SK-N-SH (cell line): ENCODE data around the gene SRF. TPM values are rescaled to one million over a fixed set of nuclear protein-coding genes. Genes with fewer than 3 reads are reported as not detected.

Experiments used
- CTCF ChIA-PET: fragments of 300-600, 350-600 bp; formaldehyde crosslinking; extraction: SDS; loops from one replicate; lab custom pipeline; 2021; lab: Yijun Ruan, JAX
- POLR2A ChIA-PET: fragments of 350-600 bp; sonication (Branson Sonifier 250); formaldehyde crosslinking; extraction: SDS; loops from one replicate; lab custom pipeline; 2020; ENCODE audit warnings: antibody characterized with exemption, inconsistent platforms; lab: Yijun Ruan, JAX
- DNase-seq: peaks from one replicate; pipeline ENCODE4 v3.0.0; 2012
- H2AFZ ChIP-seq: fragments of 200-600 bp; sonication (generic); 2 replicates; pipeline ENCODE4 v1.8.1; 2016; ENCODE audit warnings: antibody characterized with exemption, mild to moderate bottlenecking, low read depth
- H3F3A ChIP-seq: fragments of 200-600 bp; sonication (generic); replicated peaks from 2 replicates; pipeline ENCODE3; 2016; ENCODE audit warnings: antibody characterized with exemption, mild to moderate bottlenecking; ENCODE audit not compliant: insufficient read depth
- H3K27ac ChIP-seq, 2 experiments: fragments of 200-500 bp in 1 of 2; fragments of 200-600 bp in 1 of 2; sonication (Bioruptor generic) in 1 of 2; sonication (generic), shearing (Covaris generic) in 1 of 2; 2 replicates each; pipeline versions ENCODE4 v1.5.1 to v1.6.1; 2014 to 2016; ENCODE audit warnings: low read depth in 2 of 2, inconsistent platforms in 1 of 2, low read length in 1 of 2, mild to moderate bottlenecking in 1 of 2, mixed read lengths in 1 of 2
- H3K27me3 ChIP-seq: fragments of 200-600 bp; sonication (generic), shearing (Covaris generic); 2 replicates; pipeline ENCODE4 v1.6.1; 2016; ENCODE audit warnings: mixed run types; ENCODE audit not compliant: insufficient read depth
- H3K36me3 ChIP-seq, 2 experiments: fragments of 200-500 bp in 1 of 2; fragments of 200-600 bp in 1 of 2; sonication (Bioruptor generic) in 1 of 2; sonication (generic) in 1 of 2; replicated peaks in 1 of 2; 2 replicates each; pipeline versions ENCODE3 to v1.5.1; 2014 to 2016; ENCODE audit warnings: low read length in 1 of 2, mild to moderate bottlenecking in 1 of 2; ENCODE audit not compliant: insufficient read depth in 2 of 2, control insufficient read depth in 1 of 2
- H3K4me1 ChIP-seq, 2 experiments: fragments of 200-500 bp in 1 of 2; fragments of 200-600 bp in 1 of 2; sonication (Bioruptor generic) in 1 of 2; sonication (generic), shearing (Covaris generic) in 1 of 2; 2 replicates each; pipeline versions ENCODE4 v1.5.1 to v1.6.1; 2014 to 2016; ENCODE audit warnings: low read depth in 1 of 2, low read length in 1 of 2, mixed run types in 1 of 2; ENCODE audit not compliant: insufficient read depth in 2 of 2, control insufficient read depth in 1 of 2
- H3K4me2 ChIP-seq: fragments of 200-600 bp; sonication (generic), shearing (Covaris generic); 2 replicates; pipeline ENCODE4 v1.6.1; 2017; ENCODE audit warnings: mixed run types
- H3K4me3 ChIP-seq, 2 experiments: fragments of 200-500 bp in 1 of 2; fragments of 200-600 bp in 1 of 2; sonication (Bioruptor generic) in 1 of 2; sonication (generic), shearing (Covaris generic) in 1 of 2; 2 replicates each; pipeline versions ENCODE4 v1.5.1 to v1.8.1; 2014 to 2016; ENCODE audit warnings: low read depth in 2 of 2, inconsistent platforms in 1 of 2, low read length in 1 of 2, mild to moderate bottlenecking in 1 of 2, mixed read lengths in 1 of 2, moderate library complexity in 1 of 2
- H3K79me2 ChIP-seq: fragments of 200-600 bp; sonication (generic); 2 replicates; pipeline ENCODE4 v1.8.1; 2017; ENCODE audit warnings: mild to moderate bottlenecking; ENCODE audit not compliant: insufficient read depth
- H3K9ac ChIP-seq: fragments of 200-600 bp; sonication (generic); 2 replicates; pipeline ENCODE4 v1.6.1; 2017; ENCODE audit warnings: mixed run types
- H3K9me2 ChIP-seq: fragments of 200-600 bp; sonication (generic); 2 replicates; pipeline ENCODE4 v1.6.1; 2017; ENCODE audit warnings: mixed run types
- H3K9me3 ChIP-seq: fragments of 200-600 bp; sonication (generic); 2 replicates; pipeline ENCODE4 v1.6.1; 2017; ENCODE audit warnings: mixed run types, mild to moderate bottlenecking, moderate library complexity
- H4K20me1 ChIP-seq: fragments of 200-600 bp; sonication (generic); 2 replicates; pipeline ENCODE4 v1.6.1; 2017; ENCODE audit warnings: mild to moderate bottlenecking, mixed run types; ENCODE audit not compliant: insufficient read depth
- EP300 ChIP-seq, 2 experiments: IDR thresholded peaks; 2 replicates each; pipeline versions ENCODE4 v1.4.0 to v1.6.1; 2012; ENCODE audit warnings: borderline replicate concordance in 1 of 2, low read depth in 1 of 2, low read length in 1 of 2
- EZH2phosphoT487 ChIP-seq: fragments of 200-600 bp; sonication (generic); IDR thresholded peaks from 2 replicates; pipeline ENCODE4 v1.6.1; 2017; ENCODE audit warnings: low read depth, mixed run types, mild to moderate bottlenecking, antibody characterized with exemption, moderate library complexity, borderline replicate concordance
- FOSL2 ChIP-seq: IDR thresholded peaks from 2 replicates; pipeline ENCODE4 v1.4.0; 2012; ENCODE audit warnings: low read depth, mild to moderate bottlenecking, moderate library complexity, borderline replicate concordance
- GABPA ChIP-seq: IDR thresholded peaks from 2 replicates; pipeline ENCODE4 v1.4.0; 2012; ENCODE audit warnings: low read depth, mild to moderate bottlenecking
- GATA2 ChIP-seq: sonication (generic); formaldehyde crosslinking; IDR thresholded peaks from 2 replicates; pipeline ENCODE4 v1.5.0; 2020; ENCODE audit warnings: mild to moderate bottlenecking, missing genetic modification reagents
- JUND ChIP-seq: IDR thresholded peaks from 2 replicates; pipeline ENCODE4 v1.4.0; 2012
- MEF2A ChIP-seq: IDR thresholded peaks from 2 replicates; pipeline ENCODE4 v1.4.0; 2012; ENCODE audit warnings: low read depth, borderline replicate concordance
- MXI1 ChIP-seq: IDR thresholded peaks from 2 replicates; pipeline ENCODE4 v1.6.1; 2012; ENCODE audit warnings: mild to moderate bottlenecking, low read depth, low read length, improper control_type of control experiment
- POLR2AphosphoS5 ChIP-seq: IDR thresholded peaks from 2 replicates; pipeline ENCODE4 v1.6.1; 2012; ENCODE audit warnings: low read depth, low read length
- RCOR1 ChIP-seq: fragments of 150-350 bp; IDR thresholded peaks from 2 replicates; pipeline ENCODE4 v1.6.1; 2017; ENCODE audit warnings: antibody characterized with exemption, low read length
- RFX5 ChIP-seq: IDR thresholded peaks from 2 replicates; pipeline ENCODE4 v1.6.1; 2012; ENCODE audit warnings: mild to moderate bottlenecking, improper control_type of control experiment, low read length
- SIN3A ChIP-seq: IDR thresholded peaks from 2 replicates; pipeline ENCODE4 v1.6.1; 2012; ENCODE audit warnings: low read depth, mild to moderate bottlenecking, low read length, moderate library complexity, borderline replicate concordance
- SMC3 ChIP-seq: IDR thresholded peaks from 2 replicates; pipeline ENCODE4 v1.6.1; 2012; ENCODE audit warnings: low read depth, low read length, improper control_type of control experiment
- TAF1 ChIP-seq: IDR thresholded peaks from 2 replicates; pipeline ENCODE4 v1.6.1; 2012; ENCODE audit warnings: low read depth, mild to moderate bottlenecking, low read length, moderate library complexity, borderline replicate concordance
- TCF12 ChIP-seq: IDR thresholded peaks from 2 replicates; pipeline ENCODE4 v1.4.0; 2012
- YY1 ChIP-seq: IDR thresholded peaks from 2 replicates; pipeline ENCODE4 v1.4.0; 2012; ENCODE audit warnings: low read depth, mild to moderate bottlenecking
- WGBS: methylation state at CpG from one replicate; pipeline ENCODE4 v1.1.6; 2017; ENCODE audit warnings: low lambda C conversion rate; 5-methylcytosine and 5-hydroxymethylcytosine counted together
- polyA plus RNA-seq, 3 experiments: library from polyadenylated mRNA; depleted of rRNA; stranded (reverse); fragments of >200 nt; gene quantifications; 2 replicates each; pipeline ENCODE4 v1.2.3, GENCODE V29; 2012
- TF ChIP-seq, protein P1 (sequence below): IDR thresholded peaks from 2 replicates; pipeline ENCODE4 v1.4.0; 2012; ENCODE audit warnings: low read depth, borderline replicate concordance
- TF ChIP-seq, protein P2 (sequence below): IDR thresholded peaks from 2 replicates; pipeline ENCODE4 v1.4.0; 2012; ENCODE audit warnings: low read depth
- TF ChIP-seq, protein P3 (sequence below): IDR thresholded peaks from 2 replicates; pipeline ENCODE4 v1.6.1; 2012; ENCODE audit warnings: mild to moderate bottlenecking, low read depth, low read length, moderate library complexity
- TF ChIP-seq, protein P4 (sequence below): IDR thresholded peaks from 2 replicates; pipeline ENCODE4 v1.4.0; 2012; ENCODE audit warnings: low read depth, borderline replicate concordance

SRF gene
- polyA plus RNA-seq, 1 of the 3 experiments (the other 2 are of a cell fraction) = 31.7 TPM

DNA sequence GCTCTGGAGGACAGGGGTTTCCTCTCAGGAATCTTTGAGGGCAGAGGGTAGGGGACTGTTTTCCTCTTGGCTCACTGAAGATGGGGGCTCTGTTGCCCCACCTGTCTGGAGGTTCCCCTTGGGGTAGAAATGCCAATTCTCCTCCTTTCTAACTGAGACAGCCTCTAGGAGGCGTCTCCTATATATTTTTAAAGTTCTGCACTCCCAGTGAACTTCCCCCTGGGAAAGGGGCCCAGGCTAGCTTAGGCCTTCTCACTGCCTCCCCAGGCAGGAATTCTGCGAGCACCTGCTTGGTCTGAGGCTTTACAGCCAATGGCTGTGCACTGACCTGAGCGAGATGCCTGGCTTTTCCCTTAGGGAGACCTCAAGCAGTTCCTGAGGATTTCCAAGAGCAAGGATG, 24.8 kb upstream of the SRF start:
- Histone ChIP-seq H3K27ac (no peak overlapping the region), H3K9me3 (no peaks in the 10 kb centered on the region), H3K79me2 (no peaks in the 10 kb centered on the region), H3K36me3 (peaks cover 12 to 20% of the 10 kb centered on the region in 2 experiments), H3K9me2 (no peaks in the 10 kb centered on the region), H4K20me1 (no peaks in the 10 kb centered on the region), H3K27me3 (no peaks in the 10 kb centered on the region), H3K9ac (no peak overlapping the region), H3K4me2 (no peak overlapping the region), H3K4me3 (no peak overlapping the region), H3F3A (peaks cover 16% of the 10 kb centered on the region), H2AFZ (no peak overlapping the region), H3K4me1 (peaks cover 8 to 11% of the 10 kb centered on the region in 2 experiments; a peak in 3 of 4 replicates)
- TF ChIP-seq, protein P1, sequence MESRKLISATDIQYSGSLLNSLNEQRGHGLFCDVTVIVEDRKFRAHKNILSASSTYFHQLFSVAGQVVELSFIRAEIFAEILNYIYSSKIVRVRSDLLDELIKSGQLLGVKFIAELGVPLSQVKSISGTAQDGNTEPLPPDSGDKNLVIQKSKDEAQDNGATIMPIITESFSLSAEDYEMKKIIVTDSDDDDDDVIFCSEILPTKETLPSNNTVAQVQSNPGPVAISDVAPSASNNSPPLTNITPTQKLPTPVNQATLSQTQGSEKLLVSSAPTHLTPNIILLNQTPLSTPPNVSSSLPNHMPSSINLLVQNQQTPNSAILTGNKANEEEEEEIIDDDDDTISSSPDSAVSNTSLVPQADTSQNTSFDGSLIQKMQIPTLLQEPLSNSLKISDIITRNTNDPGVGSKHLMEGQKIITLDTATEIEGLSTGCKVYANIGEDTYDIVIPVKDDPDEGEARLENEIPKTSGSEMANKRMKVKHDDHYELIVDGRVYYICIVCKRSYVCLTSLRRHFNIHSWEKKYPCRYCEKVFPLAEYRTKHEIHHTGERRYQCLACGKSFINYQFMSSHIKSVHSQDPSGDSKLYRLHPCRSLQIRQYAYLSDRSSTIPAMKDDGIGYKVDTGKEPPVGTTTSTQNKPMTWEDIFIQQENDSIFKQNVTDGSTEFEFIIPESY = no peak
- TF ChIP-seq GABPA (no peak), RCOR1 (no peak), SIN3A (no peak), MEF2A (no peak), EP300 (IDR thresholded peaks at IDR 0.05; ENCODE audit: borderline replicate concordance in 1 of 2, low read depth in 1 of 2, low read length in 1 of 2) (no peak), GATA2 (CRISPR knock-in tag) (no peak), EZH2phosphoT487 (no peak), SMC3 (no peak), MXI1 (no peak), FOSL2 (no peak), RFX5 (no peak), JUND (no peak), YY1 (no peak), TCF12 (no peak), TAF1 (no peak), POLR2AphosphoS5 (no peak)
- TF ChIP-seq, protein P2, sequence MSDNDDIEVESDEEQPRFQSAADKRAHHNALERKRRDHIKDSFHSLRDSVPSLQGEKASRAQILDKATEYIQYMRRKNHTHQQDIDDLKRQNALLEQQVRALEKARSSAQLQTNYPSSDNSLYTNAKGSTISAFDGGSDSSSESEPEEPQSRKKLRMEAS = no peak
- TF ChIP-seq, protein P3, sequence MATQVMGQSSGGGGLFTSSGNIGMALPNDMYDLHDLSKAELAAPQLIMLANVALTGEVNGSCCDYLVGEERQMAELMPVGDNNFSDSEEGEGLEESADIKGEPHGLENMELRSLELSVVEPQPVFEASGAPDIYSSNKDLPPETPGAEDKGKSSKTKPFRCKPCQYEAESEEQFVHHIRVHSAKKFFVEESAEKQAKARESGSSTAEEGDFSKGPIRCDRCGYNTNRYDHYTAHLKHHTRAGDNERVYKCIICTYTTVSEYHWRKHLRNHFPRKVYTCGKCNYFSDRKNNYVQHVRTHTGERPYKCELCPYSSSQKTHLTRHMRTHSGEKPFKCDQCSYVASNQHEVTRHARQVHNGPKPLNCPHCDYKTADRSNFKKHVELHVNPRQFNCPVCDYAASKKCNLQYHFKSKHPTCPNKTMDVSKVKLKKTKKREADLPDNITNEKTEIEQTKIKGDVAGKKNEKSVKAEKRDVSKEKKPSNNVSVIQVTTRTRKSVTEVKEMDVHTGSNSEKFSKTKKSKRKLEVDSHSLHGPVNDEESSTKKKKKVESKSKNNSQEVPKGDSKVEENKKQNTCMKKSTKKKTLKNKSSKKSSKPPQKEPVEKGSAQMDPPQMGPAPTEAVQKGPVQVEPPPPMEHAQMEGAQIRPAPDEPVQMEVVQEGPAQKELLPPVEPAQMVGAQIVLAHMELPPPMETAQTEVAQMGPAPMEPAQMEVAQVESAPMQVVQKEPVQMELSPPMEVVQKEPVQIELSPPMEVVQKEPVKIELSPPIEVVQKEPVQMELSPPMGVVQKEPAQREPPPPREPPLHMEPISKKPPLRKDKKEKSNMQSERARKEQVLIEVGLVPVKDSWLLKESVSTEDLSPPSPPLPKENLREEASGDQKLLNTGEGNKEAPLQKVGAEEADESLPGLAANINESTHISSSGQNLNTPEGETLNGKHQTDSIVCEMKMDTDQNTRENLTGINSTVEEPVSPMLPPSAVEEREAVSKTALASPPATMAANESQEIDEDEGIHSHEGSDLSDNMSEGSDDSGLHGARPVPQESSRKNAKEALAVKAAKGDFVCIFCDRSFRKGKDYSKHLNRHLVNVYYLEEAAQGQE = no peak
- TF ChIP-seq, protein P4, sequence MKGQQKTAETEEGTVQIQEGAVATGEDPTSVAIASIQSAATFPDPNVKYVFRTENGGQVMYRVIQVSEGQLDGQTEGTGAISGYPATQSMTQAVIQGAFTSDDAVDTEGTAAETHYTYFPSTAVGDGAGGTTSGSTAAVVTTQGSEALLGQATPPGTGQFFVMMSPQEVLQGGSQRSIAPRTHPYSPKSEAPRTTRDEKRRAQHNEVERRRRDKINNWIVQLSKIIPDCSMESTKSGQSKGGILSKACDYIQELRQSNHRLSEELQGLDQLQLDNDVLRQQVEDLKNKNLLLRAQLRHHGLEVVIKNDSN = no peak
- ChIA-PET POLR2A (no interaction called here), CTCF (interaction anchor here (1.0 to 1.4 kb wide), 4 partner anchors 16 to 77 kb away, joined by 3 to 4 read pairs (median 4); no protein-coding TSS in a partner anchor)
- WGBS = 93% methylated on average over 3 of the region's 3 CpGs
- DNase-seq = no peak
